GM19193 (cell line): ENCODE measurements around the gene TIMM10B.

Experiments used
- POLR2A ChIP-seq: IDR thresholded peaks from 4 replicates; pipeline ENCODE4 v1.6.1; 2011; ENCODE audit not compliant: insufficient read depth, insufficient read length; ENCODE audit errors: extremely low read depth

The TIMM10B gene

DNA sequence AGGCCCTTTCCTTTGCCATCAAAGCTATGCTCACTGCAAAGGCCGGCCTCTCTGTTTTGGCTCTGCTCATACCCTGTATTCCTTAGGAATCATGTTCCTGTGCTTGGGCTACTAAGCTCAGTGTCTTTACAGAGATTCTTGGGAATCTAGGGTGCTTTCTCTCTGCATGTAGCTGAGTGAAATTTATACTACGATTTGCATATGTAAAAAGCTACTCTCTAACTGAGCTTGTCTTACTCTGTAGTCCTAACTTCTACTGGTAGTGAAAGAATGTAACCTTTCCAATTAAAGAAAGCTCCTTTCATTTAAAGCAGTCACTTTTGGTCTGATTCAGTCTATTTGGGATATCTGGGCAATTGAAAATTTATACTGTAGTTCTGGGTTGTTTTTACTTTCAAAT lies 48.0 kb downstream of the TIMM10B start:
- no peak for TF ChIP-seq POLR2A

DNA sequence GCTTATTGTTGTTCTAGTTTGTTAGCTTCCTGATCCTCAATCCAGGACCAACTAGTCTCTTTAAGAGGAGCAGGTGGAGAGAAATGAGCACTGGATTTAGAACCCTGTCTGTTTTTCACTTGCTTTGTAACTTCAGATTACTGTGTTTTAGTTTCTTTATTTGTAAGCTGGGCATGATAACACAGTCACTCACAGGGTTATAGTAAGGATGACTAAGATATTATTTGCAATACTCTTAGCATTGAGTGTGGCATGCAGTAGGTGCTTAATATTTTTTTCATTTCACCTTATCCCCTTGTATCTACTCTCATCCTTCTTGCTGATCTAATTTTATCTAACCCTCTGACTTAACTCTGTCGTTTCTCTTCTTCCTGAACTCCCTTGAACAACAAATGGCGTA lies 49.5 kb downstream of the TIMM10B start:
- TF ChIP-seq POLR2A: no peak

DNA sequence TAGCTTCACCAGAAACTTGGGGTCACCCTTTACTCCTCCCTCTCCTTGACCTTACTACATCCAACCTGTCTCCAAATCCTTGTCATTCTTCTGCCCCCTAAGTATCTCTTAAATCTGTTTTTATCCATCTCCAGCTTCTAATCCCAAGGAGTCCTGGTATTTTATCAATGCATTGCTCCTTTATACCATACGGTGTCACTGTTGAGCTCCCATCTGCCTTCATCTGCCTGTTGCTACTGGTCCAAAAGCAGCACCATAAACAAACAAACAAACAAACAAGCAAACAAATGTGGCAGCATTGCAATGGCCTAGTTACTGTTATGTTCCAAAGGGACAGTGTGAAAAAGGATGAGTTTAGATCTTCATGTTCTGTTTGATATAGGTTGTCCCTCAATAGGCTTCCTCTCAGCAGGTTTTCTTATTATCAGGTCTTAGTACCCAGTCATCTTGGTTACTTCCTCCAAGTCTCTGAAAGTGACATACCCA lies 50.0 kb downstream of the TIMM10B start:
- TF ChIP-seq POLR2A: no peak
